Neural cell (in vitro differentiated cells): ENCODE results near the gene CLTB.

Source experiments
- EZH2 ChIP-seq: fragments of 200-600, 300-800 bp; shearing (Covaris generic), sonication (generic); IDR thresholded peaks from 2 replicates; pipeline ENCODE4 v1.6.1; 2014; ENCODE audit warnings: antibody characterized with exemption, low read length, borderline replicate concordance, mild to moderate bottlenecking; ENCODE audit not compliant: insufficient read depth, poor library complexity, severe bottlenecking
- TAF1 ChIP-seq: IDR thresholded peaks from 2 replicates; pipeline ENCODE4 v1.6.1; 2012; ENCODE audit warnings: low read depth
- TF ChIP-seq, protein P1 (sequence below): fragments of 450-650 bp; IDR thresholded peaks from 2 replicates; pipeline ENCODE4 v1.5.1; 2014; ENCODE audit warnings: antibody characterized with exemption, mild to moderate bottlenecking, moderate library complexity; ENCODE audit not compliant: poor library complexity, severe bottlenecking

DNA sequence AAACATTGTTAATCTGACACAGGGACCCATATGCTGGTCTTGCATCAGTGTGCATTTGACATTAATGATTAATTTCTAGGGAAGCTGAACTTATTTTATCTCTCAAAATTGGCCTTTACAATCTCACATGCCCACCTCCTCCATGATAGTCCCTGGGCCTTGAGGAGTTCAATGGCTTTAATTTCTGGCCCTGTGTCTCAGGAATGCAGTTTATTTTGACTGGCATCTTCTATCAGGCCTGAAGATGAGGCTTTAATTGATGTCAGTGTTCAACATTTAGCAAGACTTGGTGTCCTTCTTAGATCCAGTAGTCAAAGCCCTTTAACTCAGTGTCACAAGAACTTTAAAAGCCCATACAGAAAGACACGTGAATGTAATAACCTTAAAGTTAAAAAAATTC is 10.5 kb upstream of the CLTB start:
- TF ChIP-seq TAF1 (no peak), EZH2 (no peak)
- TF ChIP-seq, protein P1, sequence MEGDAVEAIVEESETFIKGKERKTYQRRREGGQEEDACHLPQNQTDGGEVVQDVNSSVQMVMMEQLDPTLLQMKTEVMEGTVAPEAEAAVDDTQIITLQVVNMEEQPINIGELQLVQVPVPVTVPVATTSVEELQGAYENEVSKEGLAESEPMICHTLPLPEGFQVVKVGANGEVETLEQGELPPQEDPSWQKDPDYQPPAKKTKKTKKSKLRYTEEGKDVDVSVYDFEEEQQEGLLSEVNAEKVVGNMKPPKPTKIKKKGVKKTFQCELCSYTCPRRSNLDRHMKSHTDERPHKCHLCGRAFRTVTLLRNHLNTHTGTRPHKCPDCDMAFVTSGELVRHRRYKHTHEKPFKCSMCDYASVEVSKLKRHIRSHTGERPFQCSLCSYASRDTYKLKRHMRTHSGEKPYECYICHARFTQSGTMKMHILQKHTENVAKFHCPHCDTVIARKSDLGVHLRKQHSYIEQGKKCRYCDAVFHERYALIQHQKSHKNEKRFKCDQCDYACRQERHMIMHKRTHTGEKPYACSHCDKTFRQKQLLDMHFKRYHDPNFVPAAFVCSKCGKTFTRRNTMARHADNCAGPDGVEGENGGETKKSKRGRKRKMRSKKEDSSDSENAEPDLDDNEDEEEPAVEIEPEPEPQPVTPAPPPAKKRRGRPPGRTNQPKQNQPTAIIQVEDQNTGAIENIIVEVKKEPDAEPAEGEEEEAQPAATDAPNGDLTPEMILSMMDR, result no peak
